ENCODE data around the gene WIPF1.
"Not testable (repeated sequence)": the region's sequence is repeated elsewhere in the genome, so short reads cannot be mapped to it uniquely, and the experiment has no call there.

Gene WIPF1

DNA sequence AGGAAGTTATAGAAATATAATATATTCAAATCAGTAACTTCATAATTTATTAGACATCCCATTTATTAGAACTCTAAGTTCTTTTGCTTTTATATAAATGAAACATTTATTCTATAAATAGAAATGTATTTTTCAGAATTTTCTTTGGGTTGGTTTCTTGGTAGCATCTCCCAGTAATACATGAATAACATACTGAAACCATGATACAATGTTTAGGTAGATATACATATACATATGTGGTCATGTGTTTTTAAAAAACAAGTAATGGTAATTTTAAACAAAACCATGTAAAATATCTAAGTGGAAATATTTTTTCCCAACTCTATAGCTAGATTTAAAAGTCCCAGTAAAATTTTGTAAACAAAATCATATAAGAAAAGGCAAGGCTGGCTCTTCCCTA lies 36.9 kb downstream of the WIPF1 start:
- TF ChIP-seq, protein P1, sequence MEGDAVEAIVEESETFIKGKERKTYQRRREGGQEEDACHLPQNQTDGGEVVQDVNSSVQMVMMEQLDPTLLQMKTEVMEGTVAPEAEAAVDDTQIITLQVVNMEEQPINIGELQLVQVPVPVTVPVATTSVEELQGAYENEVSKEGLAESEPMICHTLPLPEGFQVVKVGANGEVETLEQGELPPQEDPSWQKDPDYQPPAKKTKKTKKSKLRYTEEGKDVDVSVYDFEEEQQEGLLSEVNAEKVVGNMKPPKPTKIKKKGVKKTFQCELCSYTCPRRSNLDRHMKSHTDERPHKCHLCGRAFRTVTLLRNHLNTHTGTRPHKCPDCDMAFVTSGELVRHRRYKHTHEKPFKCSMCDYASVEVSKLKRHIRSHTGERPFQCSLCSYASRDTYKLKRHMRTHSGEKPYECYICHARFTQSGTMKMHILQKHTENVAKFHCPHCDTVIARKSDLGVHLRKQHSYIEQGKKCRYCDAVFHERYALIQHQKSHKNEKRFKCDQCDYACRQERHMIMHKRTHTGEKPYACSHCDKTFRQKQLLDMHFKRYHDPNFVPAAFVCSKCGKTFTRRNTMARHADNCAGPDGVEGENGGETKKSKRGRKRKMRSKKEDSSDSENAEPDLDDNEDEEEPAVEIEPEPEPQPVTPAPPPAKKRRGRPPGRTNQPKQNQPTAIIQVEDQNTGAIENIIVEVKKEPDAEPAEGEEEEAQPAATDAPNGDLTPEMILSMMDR (IDR thresholded peaks at IDR 0.05; ENCODE audit: low read depth, low read length, missing control alignments): no peak
- DNase-seq (ENCODE audit: low read depth): no peak
- no peak overlapping the region for H3K4me3 ChIP-seq (ENCODE audit: low read depth, low read length)

DNA sequence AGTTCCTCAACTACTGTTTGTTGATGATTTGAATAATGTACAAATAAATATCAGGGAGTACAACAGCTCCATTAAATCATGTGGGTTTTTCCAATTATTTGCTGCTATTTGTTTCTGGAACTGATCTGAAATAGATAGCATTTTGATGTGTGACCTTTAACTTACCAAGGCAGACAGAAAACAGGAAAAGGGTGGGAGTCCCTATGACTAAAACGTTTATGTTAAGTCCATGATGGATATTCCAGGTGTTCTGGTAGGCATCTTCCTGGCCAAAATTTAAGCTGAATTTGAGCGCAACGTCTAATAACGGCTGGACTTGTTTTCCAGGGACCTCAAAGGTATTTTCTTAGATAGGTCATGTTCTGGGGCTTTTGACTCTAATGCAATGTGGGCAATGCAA lies 41.6 kb downstream of the WIPF1 start:
- TF ChIP-seq, protein P1 (IDR thresholded peaks at IDR 0.05; ENCODE audit: low read depth, low read length, missing control alignments): no peak
- no peak overlapping the region for H3K4me3 ChIP-seq (ENCODE audit: low read depth, low read length)
- no peak for DNase-seq (ENCODE audit: low read depth)

DNA sequence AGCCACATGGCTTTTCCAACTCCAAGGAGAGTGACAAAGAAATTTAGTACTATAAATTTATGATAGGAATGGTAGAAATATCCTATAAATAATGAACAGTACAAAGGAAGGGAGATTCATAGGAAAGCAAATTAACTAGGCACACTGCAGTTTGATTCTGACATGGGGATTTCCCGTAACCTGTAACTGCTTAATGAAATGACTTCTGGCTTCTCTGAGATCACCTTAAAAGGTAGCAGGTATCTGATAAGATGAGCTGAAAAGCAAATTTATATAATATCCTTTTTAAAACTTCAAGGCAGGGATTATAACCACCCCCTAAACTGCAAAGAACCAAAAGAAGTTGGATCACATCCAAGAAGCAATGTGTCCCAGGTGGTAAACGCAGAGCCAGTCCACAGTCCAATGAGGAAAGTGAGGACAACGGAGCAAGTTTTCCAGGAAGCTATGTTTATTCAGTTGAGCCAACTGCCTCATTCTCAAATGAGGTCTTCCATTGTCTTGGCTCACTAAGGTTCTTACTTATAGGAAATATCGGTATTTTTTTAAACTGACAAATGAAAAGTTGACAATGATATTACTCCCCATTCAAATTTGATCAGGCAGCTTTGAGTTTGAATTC lies 43.0 kb downstream of the WIPF1 start:
- DNase-seq (ENCODE audit: low read depth): no peak
- H3K4me3 ChIP-seq (ENCODE audit: low read depth, low read length): no peak overlapping the region
- TF ChIP-seq, protein P1 (IDR thresholded peaks at IDR 0.05; ENCODE audit: low read depth, low read length, missing control alignments): no peak

DNA sequence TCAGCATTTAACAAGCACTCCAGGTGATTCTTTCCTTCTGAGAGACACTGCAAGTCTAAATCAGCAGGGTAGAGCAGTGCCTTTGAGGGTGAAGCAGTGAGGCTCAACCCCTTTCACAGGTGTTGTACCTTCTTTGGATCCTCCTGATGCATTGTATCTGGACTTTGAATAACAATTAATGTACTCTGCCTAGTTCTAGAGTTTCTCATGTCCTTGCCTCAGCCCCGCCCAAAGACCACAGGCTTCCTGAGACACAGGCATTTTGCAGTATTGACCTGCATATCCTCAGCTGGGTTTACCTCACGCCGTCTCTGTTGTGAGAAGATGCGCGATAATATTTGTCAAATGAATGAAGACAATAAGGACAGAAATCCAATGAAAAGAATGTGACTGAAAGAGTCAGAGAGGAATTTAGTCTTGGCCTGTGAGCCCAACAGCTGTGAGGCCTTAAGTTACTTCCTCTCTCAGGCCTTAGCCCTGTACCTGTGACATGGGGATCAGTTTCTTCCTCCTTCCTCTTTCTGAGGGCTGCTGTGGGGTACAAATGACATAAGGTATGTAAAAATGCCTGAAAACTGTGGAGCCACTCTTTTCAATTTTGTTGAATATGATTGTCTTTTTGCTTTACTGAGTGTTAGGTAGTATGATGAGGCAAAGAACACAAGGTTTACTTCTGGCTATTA lies 43.7 kb downstream of the WIPF1 start:
- TF ChIP-seq, protein P1 (IDR thresholded peaks at IDR 0.05; ENCODE audit: low read depth, low read length, missing control alignments): no peak
- no peak overlapping the region for H3K4me3 ChIP-seq (ENCODE audit: low read depth, low read length)
- DNase-seq (ENCODE audit: low read depth): peak; percentile 46

DNA sequence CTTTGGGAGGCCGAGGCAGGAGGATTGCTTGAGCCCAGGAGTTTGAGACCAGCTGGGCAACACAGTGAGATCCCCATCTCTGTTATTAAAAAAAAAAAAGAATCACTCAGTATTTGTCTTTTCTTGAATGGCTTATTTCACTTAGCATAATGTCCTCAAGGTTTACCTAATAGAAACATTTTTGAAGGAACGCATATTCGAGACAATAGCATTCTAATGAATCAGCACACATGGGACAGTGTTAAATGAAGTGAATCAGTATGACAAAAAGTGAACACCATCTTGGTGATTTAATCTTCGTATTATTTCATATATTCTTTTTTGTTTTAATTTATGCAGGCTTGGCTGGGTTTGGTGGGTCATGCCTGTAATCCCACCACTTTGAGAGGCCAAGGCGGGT lies 44.7 kb downstream of the WIPF1 start:
- H3K4me3 ChIP-seq (ENCODE audit: low read depth, low read length): no peak overlapping the region
- no peak for DNase-seq (ENCODE audit: low read depth)
- TF ChIP-seq, protein P1 (IDR thresholded peaks at IDR 0.05; ENCODE audit: low read depth, low read length, missing control alignments): no peak

DNA sequence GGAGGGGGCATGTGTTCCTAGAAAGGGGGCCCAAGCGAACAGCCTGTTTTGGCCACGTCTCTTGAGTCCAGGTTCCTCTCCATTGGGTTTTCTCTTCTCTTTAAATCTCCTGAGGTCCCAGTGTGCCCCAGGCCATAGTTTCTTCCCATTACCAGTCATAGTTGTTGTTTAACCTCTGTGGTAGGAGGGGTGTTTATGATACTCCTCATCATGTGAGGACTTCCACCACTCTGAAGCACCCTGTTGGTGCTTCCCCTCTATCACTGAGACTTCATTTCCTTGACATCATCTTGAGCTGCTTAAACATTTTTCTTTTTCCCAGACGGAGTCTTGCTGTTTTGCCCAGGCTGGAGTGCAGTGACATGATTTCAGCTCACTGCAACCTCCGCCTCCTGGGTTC lies 45.9 kb downstream of the WIPF1 start:
- no peak for DNase-seq (ENCODE audit: low read depth)
- no peak overlapping the region for H3K4me3 ChIP-seq (ENCODE audit: low read depth, low read length)
- TF ChIP-seq, protein P1 (IDR thresholded peaks at IDR 0.05; ENCODE audit: low read depth, low read length, missing control alignments): no peak

DNA sequence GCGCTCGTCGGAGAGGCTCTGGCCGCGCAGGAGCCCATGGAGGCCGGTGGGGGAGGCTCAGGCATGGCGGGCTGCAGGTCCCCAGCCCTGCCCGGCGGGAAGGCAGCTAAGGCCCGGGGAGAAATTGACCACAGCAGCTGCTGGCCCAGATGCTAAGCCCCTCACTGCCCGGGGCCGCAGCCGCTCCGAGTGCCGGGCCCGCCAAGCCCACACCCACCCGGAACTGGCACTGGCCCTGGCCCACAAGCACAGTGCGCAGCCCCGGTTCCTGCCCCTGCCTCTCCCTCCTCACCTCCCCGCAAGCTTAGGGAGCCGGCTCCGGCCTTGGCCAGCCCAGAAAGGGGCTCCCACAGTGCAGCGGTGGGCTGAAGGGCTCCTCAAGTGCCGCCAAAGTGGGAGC lies 49.0 kb downstream of the WIPF1 start:
- H3K4me3 ChIP-seq (ENCODE audit: low read depth, low read length); DNase-seq (ENCODE audit: low read depth): not testable (repeated sequence)

DNA sequence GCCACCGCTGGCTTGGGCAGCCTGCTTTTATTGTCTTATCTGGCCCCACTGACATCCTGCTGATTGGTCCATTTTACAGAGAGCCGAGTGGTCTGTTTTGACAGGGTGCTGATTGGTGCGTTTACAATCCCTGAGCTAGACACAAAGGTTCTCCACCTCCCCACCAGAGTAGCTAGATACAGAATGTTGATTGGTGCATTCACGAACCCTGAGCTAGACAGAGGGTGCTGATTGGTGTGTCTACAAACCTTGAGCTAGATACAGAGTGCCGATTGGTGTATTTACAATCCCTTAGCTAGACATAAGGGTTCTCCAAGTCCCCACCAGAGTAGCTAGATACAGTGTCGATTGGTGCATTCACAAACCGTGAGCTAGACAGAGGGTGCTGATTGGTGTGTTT lies 49.6 kb downstream of the WIPF1 start:
- DNase-seq (ENCODE audit: low read depth); H3K4me3 ChIP-seq (ENCODE audit: low read depth, low read length): not testable (repeated sequence)
